ENCODE measurements around the gene PHTF2.

PHTF2 gene

GRCh38 chr7:77885155-77885554, 86.6 kb downstream of the PHTF2 start:
- DNase-seq, result no peak

DNA sequence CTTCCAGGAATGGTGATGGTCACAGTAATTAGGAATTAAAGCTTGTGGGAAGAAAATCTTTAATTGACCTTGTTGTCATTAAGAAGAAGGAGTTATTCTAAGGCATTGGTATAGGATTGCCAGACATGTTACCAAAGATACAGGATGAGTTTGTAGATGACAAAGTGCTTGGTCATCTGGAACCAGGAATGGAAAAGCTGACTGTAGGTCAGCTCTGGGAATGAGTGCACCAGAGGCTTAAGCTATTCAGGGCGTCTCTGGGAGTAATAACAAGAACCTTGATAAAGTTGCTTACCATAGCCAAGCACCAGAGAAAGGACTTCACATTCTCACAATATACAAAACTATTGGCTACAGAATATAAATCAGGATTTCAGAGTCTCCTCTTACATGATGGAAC, 89.0 kb downstream of the PHTF2 start:
- DNase-seq, result no peak

GRCh38 chr7:77888998-77889397, 90.4 kb downstream of the PHTF2 start:
- DNase-seq, result no peak

DNA sequence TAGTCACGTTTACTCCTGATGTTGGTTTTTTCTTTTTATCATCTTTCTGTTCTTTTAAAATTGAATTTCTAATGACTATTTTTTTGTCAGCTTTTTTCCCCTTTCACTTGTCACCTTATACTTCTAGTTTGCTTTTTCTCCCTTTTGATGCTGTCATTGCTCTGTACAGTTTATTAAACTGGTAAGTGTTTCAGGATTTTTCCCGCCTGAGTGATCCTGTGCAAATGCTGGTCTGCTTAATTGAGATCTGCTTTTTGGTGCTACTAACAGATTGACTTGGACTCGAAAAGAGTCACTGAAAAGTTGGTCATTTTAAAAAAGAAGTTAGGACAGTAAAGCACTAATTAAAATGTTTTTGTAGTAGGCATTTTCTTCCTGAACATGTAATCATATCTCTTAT, 95.2 kb downstream of the PHTF2 start:
- no peak for DNase-seq

GRCh38 chr7:77894574-77895091, 96.1 kb downstream of the PHTF2 start:
- DNase-seq, result no peak

- DNase-seq, result no peak
Observed at GRCh38 chr7:77895905-77896304, 97.3 kb downstream of the PHTF2 start.

DNA sequence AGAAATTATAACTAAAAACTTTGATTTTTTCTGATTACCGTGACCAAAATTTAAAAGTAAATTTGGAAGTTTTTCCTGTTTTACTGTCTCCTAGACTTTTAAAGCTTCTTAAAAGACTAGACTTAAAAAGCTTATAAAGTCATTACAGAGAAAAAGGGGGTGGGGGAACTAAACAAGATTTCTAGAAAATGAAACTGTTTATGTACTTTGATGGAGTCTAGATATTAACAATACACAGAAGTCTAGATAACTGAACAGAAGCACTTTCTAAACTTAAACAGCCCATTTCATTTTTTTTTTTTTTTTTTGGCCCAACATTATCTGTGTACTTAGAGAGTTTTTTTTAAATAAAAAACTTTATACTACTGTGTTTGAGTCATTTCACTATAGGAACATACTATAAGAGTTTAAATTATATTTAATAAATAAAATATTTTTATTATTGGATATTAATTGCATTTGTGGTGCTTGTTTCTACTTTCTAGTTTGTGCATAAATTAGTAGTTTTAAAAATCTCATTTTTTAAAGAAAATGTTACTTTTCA, 98.5 kb downstream of the PHTF2 start:
- DNase-seq, result no peak

DNA sequence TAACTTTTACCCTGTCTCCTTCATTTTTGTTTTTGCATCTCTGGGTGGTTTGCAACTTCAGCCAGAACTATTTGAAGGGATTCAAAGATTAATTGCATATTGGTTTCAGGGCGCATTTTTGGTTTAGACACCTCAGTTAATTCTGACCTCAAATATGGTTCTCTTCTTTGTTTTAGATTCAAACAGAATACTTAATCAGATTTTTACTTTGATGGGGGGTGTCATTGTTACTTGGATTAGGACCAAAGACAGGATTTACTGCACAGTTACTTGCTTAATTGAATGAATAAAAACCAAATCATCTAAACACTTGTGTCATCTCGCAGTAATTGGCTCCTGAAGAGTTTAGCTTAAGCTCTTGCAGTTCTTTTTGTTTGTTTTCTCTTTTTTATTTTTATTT, 100.9 kb downstream of the PHTF2 start:
- no peak for DNase-seq

DNA sequence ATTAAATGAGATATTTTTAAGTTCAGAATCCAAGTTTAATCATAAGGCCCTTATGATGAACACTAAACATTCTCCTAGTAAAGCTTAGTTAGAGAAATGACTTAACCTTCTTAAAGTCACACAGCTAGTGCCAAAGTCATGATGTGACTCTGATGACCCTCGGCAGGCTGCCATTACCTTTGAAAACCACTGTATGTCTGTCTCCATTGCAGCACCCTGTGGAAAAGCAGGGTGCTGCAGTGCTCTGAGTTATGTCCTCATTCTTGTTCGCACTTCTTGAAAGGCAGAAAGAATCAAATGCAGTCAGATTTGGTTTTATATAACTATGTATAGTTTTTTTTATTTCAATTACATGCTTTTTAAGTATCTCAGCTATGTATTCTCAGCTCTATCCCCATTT, 105.0 kb downstream of the PHTF2 start:
- DNase-seq, result no peak

- DNase-seq, result no peak
Observed at GRCh38 chr7:77904252-77904651, 105.7 kb downstream of the PHTF2 start.

GRCh38 chr7:77907281-77907680, 108.7 kb downstream of the PHTF2 start:
- DNase-seq, result no peak

DNA sequence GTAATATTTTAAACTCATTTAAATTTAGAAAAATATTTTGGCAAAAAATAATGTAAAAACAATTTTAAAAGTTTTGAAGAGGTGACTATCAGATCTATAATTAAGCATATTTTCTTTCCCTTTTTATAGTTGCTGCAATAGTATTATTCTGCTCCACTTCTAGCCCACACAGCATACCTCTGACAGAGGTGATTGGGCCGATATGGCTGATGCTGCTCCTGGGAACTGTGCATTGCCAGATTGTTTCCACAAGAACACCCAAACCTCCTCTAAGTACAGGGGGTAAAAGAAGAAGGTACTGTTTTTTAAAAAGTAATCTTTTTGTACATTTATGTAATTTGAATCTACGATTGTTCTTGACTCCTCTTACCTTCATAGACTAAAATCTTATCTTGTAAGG, 110.1 kb downstream of the PHTF2 start:
- DNase-seq, result no peak

DNA sequence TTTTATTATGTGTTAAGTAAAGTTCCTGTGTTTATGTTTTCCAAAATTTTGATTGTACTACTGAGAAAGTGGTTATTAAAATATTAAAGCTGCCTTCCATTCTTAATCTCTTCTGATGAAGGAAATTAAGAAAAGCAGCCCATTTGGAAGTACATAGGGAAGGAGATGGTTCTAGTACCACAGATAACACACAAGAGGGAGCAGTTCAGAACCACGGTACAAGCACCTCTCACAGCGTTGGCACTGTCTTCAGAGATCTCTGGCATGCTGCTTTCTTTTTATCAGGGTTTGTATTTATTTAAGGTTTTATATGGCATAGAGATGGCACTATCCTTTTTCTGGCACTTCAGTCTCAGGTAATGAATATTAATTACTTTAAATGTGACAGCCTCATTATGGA, 111.6 kb downstream of the PHTF2 start:
- no peak for DNase-seq

DNA sequence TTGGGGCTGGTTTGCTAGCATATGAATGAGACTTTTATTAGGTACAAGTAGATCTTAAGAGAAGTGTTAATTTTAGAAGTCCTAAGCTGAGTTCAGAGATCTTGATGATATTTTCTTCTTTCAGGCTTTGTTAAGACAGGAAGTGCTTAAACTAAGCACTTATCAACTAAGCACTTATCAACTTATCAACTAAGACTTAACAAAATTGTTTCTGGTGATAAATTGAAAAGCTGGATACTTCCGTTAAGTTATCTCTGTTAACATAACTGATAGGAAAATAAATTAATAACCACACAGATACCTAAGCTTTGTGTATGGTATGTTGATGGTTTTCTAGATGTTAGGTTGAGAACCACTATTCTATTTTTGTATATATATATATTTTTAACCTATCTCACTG, 113.7 kb downstream of the PHTF2 start:
- no peak for DNase-seq

- DNase-seq, result no peak
Observed at GRCh38 chr7:77913977-77914607, 115.5 kb downstream of the PHTF2 start.

- no peak for DNase-seq
Observed at GRCh38 chr7:77917500-77918262, 119.1 kb downstream of the PHTF2 start.

- DNase-seq, result no peak
Observed at GRCh38 chr7:77918676-77919075, 120.1 kb downstream of the PHTF2 start.

DNA sequence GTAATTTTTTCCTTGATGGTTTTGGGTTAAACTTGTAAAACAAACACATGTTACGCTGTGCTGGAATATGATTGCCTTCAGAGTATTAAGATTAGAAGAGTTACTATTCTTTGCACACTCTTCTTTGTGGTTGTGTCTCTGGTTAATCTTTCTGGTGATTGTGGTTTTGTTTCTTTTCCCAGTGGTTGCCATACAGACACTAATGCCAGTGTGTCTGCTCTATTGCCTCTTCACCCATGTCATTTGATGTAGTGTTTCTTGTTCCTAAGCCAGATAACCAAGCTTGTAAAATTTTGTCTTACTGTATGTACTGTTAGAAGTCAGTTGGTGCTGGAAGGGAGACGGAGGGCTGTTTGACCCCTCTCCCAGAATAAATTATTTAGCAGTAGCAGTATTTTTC, 124.8 kb downstream of the PHTF2 start:
- DNase-seq, result no peak

DNA sequence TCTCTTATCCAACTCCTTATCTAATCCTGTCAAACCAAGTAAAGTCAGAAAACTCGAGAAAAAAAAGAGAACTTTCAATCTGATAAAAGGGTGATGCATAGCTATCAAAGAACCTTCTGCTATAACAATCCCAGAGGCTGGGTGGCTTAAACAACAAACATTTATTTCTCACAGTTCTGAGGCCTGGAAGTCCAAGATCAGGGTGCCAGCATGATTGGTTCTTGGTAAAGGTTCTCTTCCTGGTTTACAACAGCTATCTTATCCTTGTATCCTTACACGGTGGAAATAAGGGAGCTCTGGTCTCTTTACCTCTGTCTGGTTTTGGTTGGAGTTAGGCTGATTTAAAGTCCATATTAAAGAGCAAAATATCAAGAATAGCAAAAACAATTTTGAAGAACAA, 131.9 kb downstream of the PHTF2 start:
- DNase-seq, result no peak

GRCh38 chr7:77931841-77932240, 133.3 kb downstream of the PHTF2 start:
- DNase-seq, result no peak

GRCh38 chr7:77933394-77933793, 134.8 kb downstream of the PHTF2 start:
- DNase-seq, result no peak

GRCh38 chr7:77935652-77936348, 137.2 kb downstream of the PHTF2 start:
- no peak for DNase-seq

DNA sequence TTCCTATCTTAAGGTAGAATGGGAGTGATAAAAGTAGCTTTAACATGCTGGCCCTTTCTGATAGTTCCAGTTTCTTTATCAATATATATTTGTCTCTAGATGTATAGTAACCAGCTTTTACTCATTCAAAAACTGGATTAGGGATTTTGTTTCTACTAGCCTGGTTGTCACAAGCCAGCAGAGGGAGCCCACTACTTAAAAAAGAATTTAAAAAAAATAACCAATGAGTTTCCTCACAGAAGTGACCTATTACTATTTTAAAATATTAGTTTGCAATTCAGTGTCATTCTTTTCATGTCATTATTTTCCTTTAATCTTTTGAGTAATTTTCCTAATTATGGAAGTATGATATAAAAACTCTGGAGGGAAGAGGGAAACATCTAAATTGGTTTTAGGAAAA, 142.1 kb downstream of the PHTF2 start:
- no peak for DNase-seq

- DNase-seq, result no peak
Observed at GRCh38 chr7:77942431-77942830, 143.9 kb downstream of the PHTF2 start.

Measured in stimulated activated CD4-positive, alpha-beta T cell treated with anti-CD3 and anti-CD28 coated beads, Interleukin-4, amount 100 ng/mL, for 1 hour (primary cell).